ENCODE data around the gene PARS2. TPM values are rescaled to one million over a fixed set of nuclear protein-coding genes. Genes with fewer than 3 reads are reported as not detected.
A peak's percentile ranks its signal among the peaks of the same experiment; 100 is the strongest.

The PARS2 gene
- total RNA-seq, 4 donors from 2014 or later: 1.4 to 4.6 (median 2.0) TPM

- TF ChIP-seq CTCF (IDR thresholded peaks at IDR 0.05): no peak
- ATAC-seq (ENCODE audit: low FRiP score) (no peak), DNase-seq (ENCODE audit: low spot score) (no peak)
Measured at GRCh38 chr1:54805466-54805865, 41.1 kb upstream of the PARS2 start.

- ATAC-seq (ENCODE audit: low FRiP score) (no peak), DNase-seq (ENCODE audit: low spot score) (no peak)
- no peak for TF ChIP-seq CTCF (IDR thresholded peaks at IDR 0.05)
Measured at GRCh38 chr1:54804471-54805132, 40.3 kb upstream of the PARS2 start.

GRCh38 chr1:54803761-54804470 is 39.6 kb upstream of the PARS2 start:
- no peak for TF ChIP-seq CTCF (IDR thresholded peaks at IDR 0.05)
- ATAC-seq (ENCODE audit: low FRiP score) (no peak), DNase-seq (ENCODE audit: low spot score) (no peak)

GRCh38 chr1:54800899-54801759 is 36.8 kb upstream of the PARS2 start, which contains the start of gene TTC22:
TTC22 (minus strand) TSS chr1:54801323; CDS start chr1:54801163, 160 bp downstream.
- TF ChIP-seq CTCF (IDR thresholded peaks at IDR 0.05): no peak
- DNase-seq (ENCODE audit: low spot score) (no peak), ATAC-seq (ENCODE audit: low FRiP score) (peak; percentile 63)

- no peak for TF ChIP-seq CTCF (IDR thresholded peaks at IDR 0.05)
- no peak for DNase-seq (ENCODE audit: low spot score)
- no peak for ATAC-seq (ENCODE audit: low FRiP score)
Measured at GRCh38 chr1:54800041-54800898, 35.9 kb upstream of the PARS2 start.
